H1 (cell line): Measurements from ENCODE around the gene LOXL4. TPM values are rescaled to one million over a fixed set of nuclear protein-coding genes. Genes with fewer than 3 reads are reported as not detected.

ENCODE experiments used
- CTCF ChIA-PET: fragments of 300-600 bp; sonication (Branson Sonifier 250); formaldehyde crosslinking; loops from one replicate; lab custom pipeline; 2021; ENCODE audit not compliant: partially characterized antibody; lab: Charles Lee
- POLR2A ChIA-PET: fragments of 300-600 bp; sonication (Branson Sonifier 250); formaldehyde crosslinking; loops from one replicate; lab custom pipeline; 2021; ENCODE audit warnings: inconsistent platforms; ENCODE audit not compliant: partially characterized antibody; lab: Charles Lee
- DNase-seq, 2 experiments: peaks; one replicate each; pipeline versions ENCODE4 v3.0.0 to v3.0.0-alpha.2; 2010 to 2022; ENCODE audit warnings: low spot score in 2 of 2, low read depth in 1 of 2, mixed read lengths in 1 of 2
- FAIRE-seq: peaks from 2 replicates; lab custom pipeline; 2011; peaks lifted over from hg19 to GRCh38; lab: Jason Lieb, UNC
- H2AFZ ChIP-seq: 2 replicates; pipeline ENCODE4 v1.8.1; 2012; ENCODE audit warnings: low read length, inconsistent platforms
- H2AK5ac ChIP-seq: 2 replicates; pipeline ENCODE4 v1.6.1; 2013; ENCODE audit warnings: low read depth, low read length
- H2BK120ac ChIP-seq: replicated peaks from 2 replicates; pipeline ENCODE3; 2013; ENCODE audit warnings: low read depth, low read length, inconsistent platforms
- H2BK12ac ChIP-seq: 2 replicates; pipeline ENCODE4 v1.6.1; 2013; ENCODE audit warnings: low read depth, low read length
- H2BK15ac ChIP-seq: 2 replicates; pipeline ENCODE4 v1.6.1; 2013; ENCODE audit warnings: low read length
- H2BK20ac ChIP-seq: 2 replicates; pipeline ENCODE4 v1.6.1; 2013; ENCODE audit warnings: low read length
- H2BK5ac ChIP-seq: 2 replicates; pipeline ENCODE4 v1.6.1; 2013; ENCODE audit warnings: low read depth, low read length
- H3K14ac ChIP-seq: 2 replicates; pipeline ENCODE4 v1.6.1; 2013; ENCODE audit warnings: inconsistent platforms; ENCODE audit not compliant: insufficient read length
- H3K18ac ChIP-seq: 2 replicates; pipeline ENCODE4 v1.6.1; 2013; ENCODE audit warnings: low read length; ENCODE audit errors: extremely low read depth
- H3K23ac ChIP-seq: 2 replicates; pipeline ENCODE4 v1.6.1; 2013; ENCODE audit warnings: inconsistent platforms; ENCODE audit not compliant: insufficient read length
- H3K23me2 ChIP-seq: 2 replicates; pipeline ENCODE4 v1.6.1; 2013; ENCODE audit warnings: low read depth, low read length
- H3K27ac ChIP-seq: 2 replicates; pipeline ENCODE4 v1.6.1; 2011; ENCODE audit warnings: low read depth, low read length, inconsistent platforms
- H3K27me3 ChIP-seq, 4 experiments: replicated peaks in 1 of 4; 1 replicate in 1 of 4; 2 replicates in 3 of 4; pipeline versions ENCODE4 v1.6.1 to v1.8.1; 2011 to 2013; ENCODE audit warnings: low read length in 3 of 4, mild to moderate bottlenecking in 3 of 4, inconsistent platforms in 2 of 4, mixed read lengths in 2 of 4, moderate library complexity in 1 of 4; ENCODE audit not compliant: control insufficient read depth in 3 of 4, insufficient read depth in 3 of 4; ENCODE audit errors: extremely low read depth in 1 of 4
- H3K36me3 ChIP-seq, 4 experiments: 2 replicates each; pipeline versions ENCODE4 v1.6.1 to v1.8.1; 2011 to 2013; ENCODE audit warnings: mild to moderate bottlenecking in 4 of 4, low read length in 3 of 4, moderate library complexity in 2 of 4, control low read depth in 1 of 4, inconsistent platforms in 1 of 4; ENCODE audit not compliant: insufficient read depth in 4 of 4, control insufficient read depth in 2 of 4
- H3K4ac ChIP-seq: replicated peaks from 2 replicates; pipeline ENCODE3; 2013; ENCODE audit warnings: low read length, low read depth, mixed read lengths, inconsistent platforms; ENCODE audit not compliant: insufficient read length
- H3K4me1 ChIP-seq, 4 experiments: replicated peaks in 1 of 4; 1 replicate in 1 of 4; 2 replicates in 3 of 4; pipeline versions ENCODE4 v1.6.1 to v1.8.1; 2011 to 2013; ENCODE audit warnings: low read length in 3 of 4, inconsistent platforms in 2 of 4, mixed read lengths in 1 of 4; ENCODE audit not compliant: insufficient read depth in 4 of 4, control insufficient read depth in 3 of 4
- H3K4me2 ChIP-seq, 2 experiments: 2 replicates each; pipeline versions ENCODE4 v1.6.1 to v1.8.1; 2011 to 2013; ENCODE audit warnings: low read depth in 2 of 2, low read length in 2 of 2, control low read depth in 1 of 2, inconsistent platforms in 1 of 2, mild to moderate bottlenecking in 1 of 2; ENCODE audit not compliant: insufficient read depth in 1 of 2
- H3K4me3 ChIP-seq, 4 experiments: fragments of 200-600, 300-600 bp in 1 of 4; sonication (generic), shearing (Covaris generic), sonication (Bioruptor Twin) in 1 of 4; 2 replicates each; pipeline versions ENCODE4 v1.5.1 to v1.8.1; 2011 to 2016; ENCODE audit warnings: low read length in 4 of 4, low read depth in 3 of 4, control low read depth in 2 of 4, inconsistent platforms in 2 of 4, mild to moderate bottlenecking in 2 of 4, mixed read lengths in 1 of 4, moderate library complexity in 1 of 4; ENCODE audit not compliant: insufficient read depth in 2 of 4; ENCODE audit errors: extremely low read depth in 1 of 4
- H3K56ac ChIP-seq: replicated peaks from 2 replicates; pipeline ENCODE3; 2013; ENCODE audit warnings: low read depth, mild to moderate bottlenecking, mixed read lengths, low read length, inconsistent platforms; ENCODE audit not compliant: insufficient read length
- H3K79me1 ChIP-seq: 2 replicates; pipeline ENCODE4 v1.6.1; 2013; ENCODE audit warnings: low read depth, low read length, control low read depth
- H3K79me2 ChIP-seq, 2 experiments: 2 replicates each; pipeline versions ENCODE4 v1.6.1 to v1.8.1; 2012 to 2013; ENCODE audit warnings: low read length in 2 of 2, mild to moderate bottlenecking in 2 of 2, inconsistent platforms in 1 of 2; ENCODE audit not compliant: insufficient read depth in 2 of 2, control insufficient read depth in 1 of 2
- H3K9ac ChIP-seq, 4 experiments: replicated peaks in 1 of 4; 1 replicate in 1 of 4; 2 replicates in 3 of 4; pipeline versions ENCODE4 v1.6.1 to v1.8.1; 2011 to 2013; ENCODE audit warnings: low read depth in 3 of 4, low read length in 3 of 4, control low read depth in 2 of 4, mild to moderate bottlenecking in 2 of 4, moderate library complexity in 2 of 4, inconsistent platforms in 1 of 4; ENCODE audit errors: extremely low read depth in 1 of 4
- H3K9me3 ChIP-seq, 2 experiments: 2 replicates each; pipeline versions ENCODE4 v1.6.1 to v1.8.1; 2012 to 2013; ENCODE audit warnings: mild to moderate bottlenecking in 2 of 2, moderate library complexity in 2 of 2, control low read depth in 1 of 2, inconsistent platforms in 1 of 2, low read depth in 1 of 2, low read length in 1 of 2, mixed read lengths in 1 of 2; ENCODE audit not compliant: insufficient read depth in 2 of 2
- H4K20me1 ChIP-seq, 2 experiments: replicated peaks in 1 of 2; 2 replicates each; pipeline versions ENCODE3 to v1.8.1; 2011 to 2013; ENCODE audit warnings: inconsistent platforms in 2 of 2, low read length in 2 of 2, mild to moderate bottlenecking in 1 of 2; ENCODE audit not compliant: insufficient read depth in 2 of 2, control insufficient read depth in 1 of 2
- H4K5ac ChIP-seq: 2 replicates; pipeline ENCODE4 v1.6.1; 2013; ENCODE audit warnings: low read length, low read depth, mixed read lengths, inconsistent platforms; ENCODE audit not compliant: insufficient read length
- H4K8ac ChIP-seq: 2 replicates; pipeline ENCODE4 v1.8.0; 2013; ENCODE audit warnings: mild to moderate bottlenecking, moderate library complexity, low read length, inconsistent platforms; ENCODE audit not compliant: insufficient read depth; ENCODE audit errors: extremely low read depth
- H4K91ac ChIP-seq: replicated peaks from 2 replicates; pipeline ENCODE3; 2013; ENCODE audit warnings: low read length, mixed read lengths, inconsistent platforms; ENCODE audit not compliant: insufficient read length
- FOSL1 ChIP-seq: IDR thresholded peaks from 2 replicates; pipeline ENCODE4 v1.6.1; 2011; ENCODE audit warnings: mild to moderate bottlenecking, low read depth, low read length, moderate library complexity; ENCODE audit not compliant: insufficient read depth
- JUND ChIP-seq: IDR thresholded peaks from 2 replicates; pipeline ENCODE4 v1.6.1; 2011; ENCODE audit warnings: mild to moderate bottlenecking, improper control_type of control experiment, low read length
- RAD21 ChIP-seq, 2 experiments: IDR thresholded peaks in 1 of 2; conservative IDR thresholded peaks in 1 of 2; 2 replicates each; pipeline ENCODE4 v1.6.1; 2011; ENCODE audit warnings: low read depth in 2 of 2, low read length in 2 of 2, improper control_type of control experiment in 1 of 2, inconsistent platforms in 1 of 2, mild to moderate bottlenecking in 1 of 2, moderate library complexity in 1 of 2
- WGBS, 2 experiments: shearing (Covaris generic) in 1 of 2; methylation state at CpG; one replicate each; pipeline versions ENCODE4 v1.1.6 to v1.1.7; 2013 to 2015; ENCODE audit warnings: low lambda C conversion rate in 2 of 2, mixed read lengths in 2 of 2, inconsistent platforms in 1 of 2, low coverage in 1 of 2, missing lambda C conversion rate in 1 of 2; ENCODE audit not compliant: insufficient replicate concordance in 2 of 2, insufficient coverage in 1 of 2, insufficient read length in 1 of 2; ENCODE audit errors: extremely low coverage in 1 of 2, missing lambda C conversion rate in 1 of 2; 5-methylcytosine and 5-hydroxymethylcytosine counted together
- polyA plus RNA-seq, 7 experiments: library from polyadenylated mRNA; depleted of rRNA in 3 of 7; stranded (reverse) in 5 of 7; unstranded in 2 of 7; fragments of >200 nt in 5 of 7; fragments of 200-250 nt in 2 of 7; gene quantifications; 1 replicate in 5 of 7; 2 replicates in 1 of 7; 4 replicates in 1 of 7; pipeline versions ENCODE4 v1.2.1 to v1.2.3, GENCODE V29; 2011 to 2013; ENCODE audit warnings: missing spikeins in 2 of 7, mixed read lengths in 2 of 7
- total RNA-seq: library from RNA; stranded (reverse); fragmentation: NEBNext Ultra II Directional; extraction: Animal tissue kit (Norgen Biotek cat#: 25700); gene quantifications from 2 replicates; pipeline ENCODE4 v1.2.1, GENCODE V29; 2021

LOXL4 gene
- total and polyA plus RNA-seq, 2 of the 8 experiments (the other 6 are each of a cell fraction or from before 2014, with no cell fraction given), result 0.13 to 0.27 TPM

DNA sequence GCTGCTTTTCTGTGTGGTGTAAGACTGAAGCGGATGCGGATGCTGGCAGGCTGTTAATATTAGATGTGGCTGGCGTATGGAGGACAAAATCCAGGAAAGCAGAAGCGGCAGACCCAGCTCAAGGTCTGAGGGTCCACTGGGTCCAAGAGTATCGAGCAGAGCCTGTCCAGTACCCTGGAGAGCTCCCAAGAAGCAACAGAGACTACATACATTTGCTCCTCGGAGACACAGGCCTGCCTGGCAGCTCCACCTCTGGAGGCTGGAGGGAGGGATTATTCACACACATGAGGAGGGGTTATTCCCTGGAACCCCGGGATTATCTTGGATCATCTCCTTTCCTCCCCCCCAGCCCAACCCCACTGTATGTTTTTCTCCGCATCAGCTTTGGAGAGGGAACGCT is 31.3 kb upstream of the LOXL4 start:
- no peak overlapping the region for H3K23ac ChIP-seq
- H3K27me3 ChIP-seq, result no peaks in the 10 kb centered on the region
- no peaks in the 10 kb centered on the region for H3K23me2 ChIP-seq
- no peaks in the 10 kb centered on the region for H3K79me1 ChIP-seq
- H2BK15ac ChIP-seq, result no peak overlapping the region
- no peak overlapping the region for H4K5ac ChIP-seq
- no peak overlapping the region for H3K4me3 ChIP-seq
- TF ChIP-seq FOSL1 (no peak), JUND (no peak), RAD21 (IDR thresholded peaks at IDR 0.05 in 1 of 2, conservative IDR thresholded peaks at IDR 0.05 in 1 of 2; ENCODE audit: low read depth in 2 of 2, low read length in 2 of 2) (0 out of 4 replicates have a peak, but pooled peaks of 1 of the 2 experiments have one; percentile 12)
- TF ChIP-seq, all 59 proteins: peak for 1
- Histone ChIP-seq H3K9me3 (no peaks in the 10 kb centered on the region), H4K20me1 (no peaks in the 10 kb centered on the region), H3K79me2 (no peaks in the 10 kb centered on the region), H2BK20ac (no peak overlapping the region), H3K18ac (no peak overlapping the region), H2BK120ac (no peak overlapping the region), H4K91ac (no peak overlapping the region), H4K8ac (no peak overlapping the region), H2AK5ac (no peak overlapping the region), H3K56ac (no peak overlapping the region), H2AFZ (no peak overlapping the region), H3K4ac (no peak overlapping the region), H2BK5ac (no peak overlapping the region), H3K14ac (no peak overlapping the region), H3K4me2 (no peak overlapping the region), H3K4me1 (peaks cover 0 to 16% (median 5%) of the 10 kb centered on the region in 4 experiments; a peak in 6 of 7 replicates), H3K36me3 (no peaks in the 10 kb centered on the region), H3K9ac (no peak overlapping the region), H2BK12ac (no peak overlapping the region), H3K27ac (no peak overlapping the region)
- FAIRE-seq (no peak), DNase-seq (peak in 1 of 2 experiments; percentile 63)
- 81% methylated on average over 9 of the region's 9 CpGs; no CpG with 5 or more reads in 1 of the 2 experiments for WGBS, 2 experiments
- ChIA-PET CTCF (interaction anchor here (0.9 to 2.6 kb wide), 7 partner anchors 10 to 129 kb away, joined by 3 to 21 read pairs (median 3); partner anchors contain the start of gene LOXL4), POLR2A (no interaction called here)
